Ishikawa (cell line): ENCODE data around the gene PCNX3.

Source experiments
- CEBPB ChIP-seq: IDR thresholded peaks from 2 replicates; pipeline ENCODE4 v1.6.1; 2012
- CREB1 ChIP-seq: IDR thresholded peaks from 2 replicates; pipeline ENCODE4 v1.6.1; 2012; ENCODE audit warnings: low read depth
- EP300 ChIP-seq: IDR thresholded peaks from 2 replicates; pipeline ENCODE4 v1.6.1; 2012; ENCODE audit warnings: borderline replicate concordance
- NFIC ChIP-seq: IDR thresholded peaks from 2 replicates; pipeline ENCODE4 v1.6.1; 2012
- RAD21 ChIP-seq: IDR thresholded peaks from 2 replicates; pipeline ENCODE4 v1.6.1; 2012; ENCODE audit warnings: low read depth
- YY1 ChIP-seq: IDR thresholded peaks from 2 replicates; pipeline ENCODE4 v1.6.1; 2012; ENCODE audit warnings: low read depth
- ZBTB7A ChIP-seq: IDR thresholded peaks from 2 replicates; pipeline ENCODE4 v1.6.1; 2012; ENCODE audit warnings: low read depth

- TF ChIP-seq CREB1 = no peak
- TF ChIP-seq NFIC = no peak
- no peak for TF ChIP-seq RAD21
- TF ChIP-seq EP300 = no peak
- no peak for TF ChIP-seq CEBPB
- no peak for TF ChIP-seq YY1
- TF ChIP-seq ZBTB7A = no peak
Observed at GRCh38 chr11:65627202-65627601, 11.6 kb downstream of the PCNX3 start.
